Measurements from ENCODE around the gene SLC2A4. TPM values are rescaled to one million over a fixed set of nuclear protein-coding genes. Genes with fewer than 3 reads are reported as not detected.

The SLC2A4 gene
- total RNA-seq, 1 donor from 2014 or later = 0.30 TPM

DNA sequence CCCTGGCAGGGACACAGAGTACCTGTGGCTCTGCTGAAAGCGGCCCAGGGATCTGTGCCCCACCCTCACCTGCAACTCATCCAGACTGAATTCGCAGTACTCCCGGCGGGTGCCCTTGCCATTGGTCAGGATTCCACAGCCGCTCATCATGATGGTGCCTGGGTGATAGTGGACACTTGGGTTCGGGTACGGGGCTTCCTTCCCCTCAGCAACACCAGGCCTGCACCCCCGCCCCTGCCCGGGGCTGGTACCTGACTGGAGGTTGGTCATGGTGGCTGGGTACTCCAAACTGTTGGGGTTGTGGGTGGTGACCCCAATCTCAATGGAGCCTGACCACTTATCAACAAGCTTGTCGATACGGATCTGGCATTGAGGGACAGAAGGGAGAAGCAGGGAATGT, 44.7 kb downstream of the SLC2A4 start:
- TF ChIP-seq, protein P1, sequence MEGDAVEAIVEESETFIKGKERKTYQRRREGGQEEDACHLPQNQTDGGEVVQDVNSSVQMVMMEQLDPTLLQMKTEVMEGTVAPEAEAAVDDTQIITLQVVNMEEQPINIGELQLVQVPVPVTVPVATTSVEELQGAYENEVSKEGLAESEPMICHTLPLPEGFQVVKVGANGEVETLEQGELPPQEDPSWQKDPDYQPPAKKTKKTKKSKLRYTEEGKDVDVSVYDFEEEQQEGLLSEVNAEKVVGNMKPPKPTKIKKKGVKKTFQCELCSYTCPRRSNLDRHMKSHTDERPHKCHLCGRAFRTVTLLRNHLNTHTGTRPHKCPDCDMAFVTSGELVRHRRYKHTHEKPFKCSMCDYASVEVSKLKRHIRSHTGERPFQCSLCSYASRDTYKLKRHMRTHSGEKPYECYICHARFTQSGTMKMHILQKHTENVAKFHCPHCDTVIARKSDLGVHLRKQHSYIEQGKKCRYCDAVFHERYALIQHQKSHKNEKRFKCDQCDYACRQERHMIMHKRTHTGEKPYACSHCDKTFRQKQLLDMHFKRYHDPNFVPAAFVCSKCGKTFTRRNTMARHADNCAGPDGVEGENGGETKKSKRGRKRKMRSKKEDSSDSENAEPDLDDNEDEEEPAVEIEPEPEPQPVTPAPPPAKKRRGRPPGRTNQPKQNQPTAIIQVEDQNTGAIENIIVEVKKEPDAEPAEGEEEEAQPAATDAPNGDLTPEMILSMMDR (IDR thresholded peaks at IDR 0.05; ENCODE audit: insufficient read depth, low read depth, low read length) = no peak
- TF ChIP-seq EZH2 (IDR thresholded peaks at IDR 0.05; ENCODE audit: insufficient read depth, low read length) = no peak
- H3K79me2 ChIP-seq (ENCODE audit: insufficient read depth, low read length) = peaks cover 29% of the 10 kb centered on the region
- peaks cover 13% of the 10 kb centered on the region for H3K36me3 Mint-ChIP-seq (ENCODE audit: low read depth, unreplicated experiment)

DNA sequence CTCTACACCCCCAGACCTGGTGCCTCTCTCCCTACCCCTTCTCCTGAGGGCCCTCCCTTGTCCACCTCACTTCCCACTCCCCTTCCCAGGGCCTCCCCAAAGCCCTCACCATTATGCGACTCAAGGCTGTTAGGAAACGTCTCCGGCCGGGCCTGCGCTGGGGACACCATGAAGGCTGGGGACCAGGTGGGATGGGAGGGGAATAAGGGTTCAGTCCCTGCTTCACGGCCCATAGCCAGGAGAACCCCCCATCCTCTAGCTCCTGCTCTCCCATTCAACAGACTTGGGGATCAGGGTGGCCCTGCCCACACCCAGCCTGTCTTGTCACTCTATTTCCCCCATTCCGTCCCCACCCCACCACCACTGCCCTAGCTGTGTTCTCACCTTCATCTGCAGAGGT, 45.5 kb downstream of the SLC2A4 start:
- Histone ChIP-seq H4K20me1 (ENCODE audit: insufficient read depth, low read length) (peaks cover 11% of the 10 kb centered on the region), H3K36me3 (ENCODE audit: insufficient read depth, low read length) (peaks cover 12% of the 10 kb centered on the region), H3K79me2 (ENCODE audit: insufficient read depth, low read length) (peaks cover 29% of the 10 kb centered on the region), H3K27ac (ENCODE audit: low read depth, low read length) (no peak overlapping the region), H3K4me3 (ENCODE audit: insufficient read depth, low read depth, low read length) (no peak overlapping the region), H3K9me3 (ENCODE audit: insufficient read depth, low read depth, low read length) (no peaks in the 10 kb centered on the region), H3K4me2 (ENCODE audit: low read length) (no peak overlapping the region), H3K27me3 (ENCODE audit: insufficient read depth, low read length) (no peaks in the 10 kb centered on the region), H3K4me1 (ENCODE audit: insufficient read depth, low read length) (peaks cover 8% of the 10 kb centered on the region), H3K9ac (ENCODE audit: low read length) (no peak overlapping the region), H2AFZ (ENCODE audit: low read depth, low read length) (no peak overlapping the region)
- H3K27me3 Mint-ChIP-seq (ENCODE audit: low read depth, unreplicated experiment) = no peaks in the 10 kb centered on the region
- H3K4me3 Mint-ChIP-seq (ENCODE audit: unreplicated experiment) = peak overlapping the region; percentile 12
- peaks cover 10% of the 10 kb centered on the region for H3K4me1 Mint-ChIP-seq (ENCODE audit: low read depth, unreplicated experiment)
- DNase-seq (ENCODE audit: low read depth) (no peak), FAIRE-seq (no peak)
- H3K9me3 Mint-ChIP-seq (ENCODE audit: unreplicated experiment) = no peaks in the 10 kb centered on the region
- peaks cover 10% of the 10 kb centered on the region for H3K36me3 Mint-ChIP-seq (ENCODE audit: low read depth, unreplicated experiment)
- H3K27ac Mint-ChIP-seq (ENCODE audit: unreplicated experiment) = no peak overlapping the region
- TF ChIP-seq, protein P1 (IDR thresholded peaks at IDR 0.05; ENCODE audit: insufficient read depth, low read depth, low read length) = no peak

More for the DNA sequence above, 44.7 kb downstream of the SLC2A4 start:
- Mint-ChIP-seq H3K27ac (ENCODE audit: unreplicated experiment) (no peak overlapping the region), H3K4me1 (ENCODE audit: low read depth, unreplicated experiment) (peaks cover 10% of the 10 kb centered on the region), H3K27me3 (ENCODE audit: low read depth, unreplicated experiment) (no peaks in the 10 kb centered on the region), H3K9me3 (ENCODE audit: unreplicated experiment) (no peaks in the 10 kb centered on the region), H3K4me3 (ENCODE audit: unreplicated experiment) (no peak overlapping the region)
- H3K27ac ChIP-seq (ENCODE audit: low read depth, low read length) = no peak overlapping the region
- FAIRE-seq (no peak), DNase-seq (ENCODE audit: low read depth) (no peak)
- H3K4me3 ChIP-seq (ENCODE audit: insufficient read depth, low read depth, low read length) = no peak overlapping the region
- H3K4me2 ChIP-seq (ENCODE audit: low read length) = no peak overlapping the region
- H3K9ac ChIP-seq (ENCODE audit: low read length) = no peak overlapping the region
- H3K27me3 ChIP-seq (ENCODE audit: insufficient read depth, low read length) = no peaks in the 10 kb centered on the region
- H3K36me3 ChIP-seq (ENCODE audit: insufficient read depth, low read length) = peaks cover 12% of the 10 kb centered on the region
- no peaks in the 10 kb centered on the region for H3K9me3 ChIP-seq (ENCODE audit: insufficient read depth, low read depth, low read length)
- H2AFZ ChIP-seq (ENCODE audit: low read depth, low read length) = no peak overlapping the region
- H4K20me1 ChIP-seq (ENCODE audit: insufficient read depth, low read length) = peaks cover 11% of the 10 kb centered on the region
- H3K4me1 ChIP-seq (ENCODE audit: insufficient read depth, low read length) = peaks cover 8% of the 10 kb centered on the region

DNA sequence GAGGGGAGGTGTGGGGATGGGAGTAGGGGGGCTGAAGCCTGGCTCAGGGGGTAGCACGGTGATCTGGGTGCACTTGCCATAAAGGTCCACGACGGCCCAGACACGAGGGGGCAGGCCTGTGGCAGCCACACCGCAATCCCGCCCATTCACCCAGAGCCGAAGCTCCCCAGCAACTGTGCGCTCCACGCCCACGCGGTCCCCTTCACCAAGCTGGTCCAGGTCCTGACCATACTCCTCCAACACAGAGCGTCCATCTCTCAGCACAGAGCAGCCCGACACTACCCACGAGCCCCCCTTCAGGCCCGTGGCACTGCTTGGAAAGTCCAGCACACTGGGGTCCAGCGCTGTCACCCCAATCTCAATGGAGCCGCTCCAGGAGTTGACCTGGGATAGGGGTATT, 46.0 kb downstream of the SLC2A4 start:
- Mint-ChIP-seq H3K27ac (ENCODE audit: unreplicated experiment) (no peak overlapping the region), H3K27me3 (ENCODE audit: low read depth, unreplicated experiment) (no peaks in the 10 kb centered on the region), H3K4me1 (ENCODE audit: low read depth, unreplicated experiment) (peaks cover 10% of the 10 kb centered on the region), H3K9me3 (ENCODE audit: unreplicated experiment) (no peaks in the 10 kb centered on the region), H3K4me3 (ENCODE audit: unreplicated experiment) (no peak overlapping the region), H3K36me3 (ENCODE audit: low read depth, unreplicated experiment) (peaks cover 10% of the 10 kb centered on the region)
- Histone ChIP-seq H3K36me3 (ENCODE audit: insufficient read depth, low read length) (peaks cover 10% of the 10 kb centered on the region), H3K9me3 (ENCODE audit: insufficient read depth, low read depth, low read length) (no peaks in the 10 kb centered on the region), H4K20me1 (ENCODE audit: insufficient read depth, low read length) (peaks cover 11% of the 10 kb centered on the region), H3K27ac (ENCODE audit: low read depth, low read length) (no peak overlapping the region), H3K4me2 (ENCODE audit: low read length) (peak overlapping the region; percentile 98), H3K27me3 (ENCODE audit: insufficient read depth, low read length) (no peaks in the 10 kb centered on the region), H3K79me2 (ENCODE audit: insufficient read depth, low read length) (peaks cover 29% of the 10 kb centered on the region), H2AFZ (ENCODE audit: low read depth, low read length) (no peak overlapping the region), H3K4me3 (ENCODE audit: insufficient read depth, low read depth, low read length) (no peak overlapping the region), H3K4me1 (ENCODE audit: insufficient read depth, low read length) (peaks cover 8% of the 10 kb centered on the region), H3K9ac (ENCODE audit: low read length) (no peak overlapping the region)
- DNase-seq (ENCODE audit: low read depth) (no peak), FAIRE-seq (no peak)
- TF ChIP-seq EZH2 (IDR thresholded peaks at IDR 0.05; ENCODE audit: insufficient read depth, low read length) = no peak
- TF ChIP-seq, protein P1 (IDR thresholded peaks at IDR 0.05; ENCODE audit: insufficient read depth, low read depth, low read length) = no peak

All from astrocyte (in vitro differentiated cells and primary cell).